Measurements from ENCODE around the gene AHDC1. TPM values are rescaled to one million over a fixed set of nuclear protein-coding genes. Genes with fewer than 3 reads are reported as not detected.

Gene AHDC1
- total and polyA plus RNA-seq, 9 of the 15 experiments (the other 6 are each of a cell fraction or from before 2014, with no cell fraction given): 0.21 to 36.4 (median 4.7) TPM

DNA sequence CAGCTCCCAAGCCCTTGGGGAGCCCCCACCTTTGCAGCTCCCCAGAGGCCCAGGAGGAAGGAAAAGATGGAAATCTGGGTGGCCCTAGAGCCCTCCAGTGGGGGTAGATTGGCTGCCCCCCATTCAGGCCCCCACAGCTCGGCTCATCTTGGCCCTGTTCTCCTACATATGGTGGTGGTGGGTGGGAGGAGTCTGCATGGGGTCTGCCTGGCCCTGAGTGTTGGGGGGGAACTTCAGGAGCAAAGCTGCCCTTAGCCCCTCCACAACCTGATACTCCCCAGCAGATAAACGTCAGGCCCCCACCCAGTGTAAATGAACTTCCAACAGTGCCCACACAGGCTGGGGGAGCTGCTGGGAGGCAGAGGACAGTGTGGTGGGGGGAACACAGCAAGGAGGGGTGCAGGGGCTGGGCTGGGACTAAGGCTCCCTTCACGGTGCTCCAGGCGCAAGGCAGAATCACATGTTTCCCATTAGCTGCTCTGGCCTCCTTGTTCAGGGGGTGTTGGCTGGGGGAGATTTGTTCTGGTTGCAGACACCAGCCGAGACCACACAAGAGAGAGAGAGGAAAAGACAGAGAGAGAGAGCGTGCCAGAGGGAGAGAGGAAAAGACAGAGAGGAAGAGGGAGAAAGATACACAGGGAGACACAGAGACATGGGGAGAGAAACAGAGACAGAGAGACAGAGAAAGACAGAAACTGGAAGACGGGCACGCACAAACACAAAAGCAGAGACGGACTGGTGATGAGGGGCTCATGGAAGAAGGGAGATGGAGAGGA is 42.6 kb downstream of the AHDC1 start (continued):
- TF ChIP-seq HDGF (IDR thresholded peaks at IDR 0.05) (peak; percentile 91; the same call in 1 of the 2 replicates), ZNF174 (CRISPR knock-in tag; IDR thresholded peaks at IDR 0.05) (no peak), ZNF75A (CRISPR knock-in tag; IDR thresholded peaks at IDR 0.05) (no peak), ILF3 (IDR thresholded peaks at IDR 0.05; ENCODE audit: borderline replicate concordance) (no peak)
- TF ChIP-seq, protein P1, sequence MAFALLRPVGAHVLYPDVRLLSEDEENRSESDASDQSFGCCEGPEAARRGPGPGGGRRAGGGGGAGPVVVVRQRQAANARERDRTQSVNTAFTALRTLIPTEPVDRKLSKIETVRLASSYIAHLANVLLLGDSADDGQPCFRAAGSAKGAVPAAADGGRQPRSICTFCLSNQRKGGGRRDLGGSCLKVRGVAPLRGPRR (CRISPR knock-in tag; IDR thresholded peaks at IDR 0.05): no peak

DNA sequence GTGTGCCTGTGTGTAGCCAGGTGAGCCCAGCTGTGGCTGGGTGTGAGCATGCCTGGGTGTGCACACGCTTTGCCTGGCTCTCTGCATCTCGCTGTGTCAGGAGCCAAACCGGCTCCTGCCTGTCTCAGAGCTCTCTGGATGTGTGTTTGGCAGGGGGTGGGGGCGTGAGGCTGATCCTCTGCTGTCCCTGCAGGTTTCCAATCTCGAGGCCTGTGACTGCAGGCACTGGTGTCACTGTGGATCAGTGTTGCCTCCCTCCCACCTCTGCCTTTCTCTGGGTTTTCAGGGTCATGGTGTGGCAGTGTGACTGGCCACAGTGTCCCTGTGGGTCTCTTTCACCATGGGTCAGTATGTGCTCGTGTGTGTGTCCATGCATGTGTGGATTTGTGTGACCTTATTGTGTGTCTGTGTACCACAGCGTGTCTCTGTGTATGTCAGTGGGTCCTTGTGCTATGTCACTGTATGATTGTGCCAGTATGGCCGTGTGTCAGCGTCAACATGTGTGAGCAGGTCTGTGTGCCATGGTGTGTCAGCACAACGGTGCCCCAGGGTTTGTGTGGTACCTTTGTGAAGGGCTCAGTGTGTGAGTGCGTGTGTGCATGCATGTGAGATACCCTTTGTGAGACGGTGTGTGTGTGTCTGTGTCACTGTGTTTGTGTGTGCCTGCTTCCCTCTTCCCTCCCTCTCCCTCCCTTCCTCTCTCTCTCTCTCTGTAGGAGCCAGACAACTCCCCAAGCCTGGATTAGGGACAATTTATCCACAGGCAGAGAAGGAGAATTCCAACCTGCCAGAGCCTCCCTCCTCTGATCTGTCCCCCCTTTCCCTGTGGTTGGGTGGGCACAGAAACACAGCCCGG is 43.4 kb downstream of the AHDC1 start:
- POLR2A ChIA-PET: interaction anchor here (0.5 to 1.3 kb wide), 6 partner anchors 7 to 420 kb away, joined by 3 to 4 read pairs (median 3); no protein-coding TSS in a partner anchor
- TF ChIP-seq HDAC2 (IDR thresholded peaks at IDR 0.05) (no peak), ZNF184 (CRISPR knock-in tag; IDR thresholded peaks at IDR 0.05) (no peak), TCF3 (CRISPR knock-in tag; IDR thresholded peaks at IDR 0.05) (no peak), BRD9 (IDR thresholded peaks at IDR 0.05; ENCODE audit: low read depth, partially characterized antibody) (no peak), PURB (CRISPR knock-in tag; IDR thresholded peaks at IDR 0.05; ENCODE audit: low read depth) (no peak), BCL6 (CRISPR knock-in tag; IDR thresholded peaks at IDR 0.05) (no peak), ZNF232 (CRISPR knock-in tag; IDR thresholded peaks at IDR 0.05) (no peak), L3MBTL2 (IDR thresholded peaks at IDR 0.05) (no peak), GTF2A2 (tag; IDR thresholded peaks at IDR 0.05) (no peak), ZNF75A (CRISPR knock-in tag; IDR thresholded peaks at IDR 0.05) (no peak), PTTG1 (tag; IDR thresholded peaks at IDR 0.05; ENCODE audit: low read depth) (no peak), MYBL2 (IDR thresholded peaks at IDR 0.05; ENCODE audit: low read depth) (no peak), MYBL2 (CRISPR knock-in tag; IDR thresholded peaks at IDR 0.05; ENCODE audit: borderline replicate concordance) (no peak)
- TF ChIP-seq, protein P2, sequence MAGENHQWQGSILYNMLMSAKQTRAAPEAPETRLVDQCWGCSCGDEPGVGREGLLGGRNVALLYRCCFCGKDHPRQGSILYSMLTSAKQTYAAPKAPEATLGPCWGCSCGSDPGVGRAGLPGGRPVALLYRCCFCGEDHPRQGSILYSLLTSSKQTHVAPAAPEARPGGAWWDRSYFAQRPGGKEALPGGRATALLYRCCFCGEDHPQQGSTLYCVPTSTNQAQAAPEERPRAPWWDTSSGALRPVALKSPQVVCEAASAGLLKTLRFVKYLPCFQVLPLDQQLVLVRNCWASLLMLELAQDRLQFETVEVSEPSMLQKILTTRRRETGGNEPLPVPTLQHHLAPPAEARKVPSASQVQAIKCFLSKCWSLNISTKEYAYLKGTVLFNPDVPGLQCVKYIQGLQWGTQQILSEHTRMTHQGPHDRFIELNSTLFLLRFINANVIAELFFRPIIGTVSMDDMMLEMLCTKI (IDR thresholded peaks at IDR 0.05; ENCODE audit: partially characterized antibody): no peak

More for the DNA sequence above, 43.4 kb downstream of the AHDC1 start:
- Histone ChIP-seq H3K27ac (ENCODE audit: extremely low read depth, low read depth, low read length) (peak overlapping the region; percentile 41; the same call in 2 of the 3 replicates), H3K9me3 (replicated peaks; ENCODE audit: control insufficient read depth, insufficient read depth, low read depth, low read length) (no peaks in the 10 kb centered on the region), H3K9me1 (ENCODE audit: control insufficient read depth, insufficient read depth, low read length) (peaks cover 4% of the 10 kb centered on the region), H2AFZ (ENCODE audit: low read depth, low read length) (no peak overlapping the region), H3K4me2 (ENCODE audit: insufficient read depth, low read length) (no peak overlapping the region), H3K9ac (ENCODE audit: insufficient read depth in 1 of 2, low read depth in 2 of 2, low read length in 2 of 2) (peak overlapping the region in 1 of 2 experiments; percentile 88; a peak in 2 of 4 replicates), H3K27me3 (ENCODE audit: control insufficient read depth in 2 of 2, insufficient read depth in 2 of 2, low read length in 2 of 2) (no peaks in the 10 kb centered on the region), H3K36me3 (ENCODE audit: control insufficient read depth, insufficient read depth, low read length) (peaks cover 31% of the 10 kb centered on the region), H3K79me2 (ENCODE audit: control insufficient read depth, insufficient read depth, low read length) (peaks cover 63% of the 10 kb centered on the region), H4K20me1 (replicated peaks; ENCODE audit: control insufficient read depth, insufficient read depth, low read length) (peaks cover 15% of the 10 kb centered on the region; the same call in 1 of the 2 replicates), H3K4me3 (no peak overlapping the region), H3K4me1 (replicated peaks in 1 of 2; ENCODE audit: control insufficient read depth in 2 of 2, insufficient read depth in 2 of 2, low read length in 2 of 2) (peaks cover 78 to 89% of the 10 kb centered on the region in 2 experiments)
- DNase-seq (ENCODE audit: extremely low read depth in 1 of 4, low spot score in 3 of 4) (no peak), ATAC-seq (no peak), FAIRE-seq (no peak)
- CTCF ChIA-PET (ENCODE audit: low intra/inter-chr PET ratio): no interaction called here
- WGBS (ENCODE audit: insufficient coverage, low coverage, missing lambda C conversion rate): 82% methylated on average over 13 of the region's 13 CpGs
- intact Hi-C loops (cut with micrococcal nuclease) (no loop called here), in situ Hi-C loops (cut with MboI) (no loop called here)
- BruUV-seq (replicated peaks): no TSS peak

Measured in K562 (cell line).